Measurements from ENCODE around the gene CARD11.
A peak's percentile ranks its signal among the peaks of the same experiment; 100 is the strongest.
"Not testable (repeated sequence)": the region's sequence is repeated elsewhere in the genome, so short reads cannot be mapped to it uniquely, and the experiment has no call there.

The CARD11 gene

GRCh38 chr7:2959103-2959680, 84.5 kb downstream of the CARD11 start:
- DNase-seq, result no peak

GRCh38 chr7:2958416-2959102, 85.1 kb downstream of the CARD11 start:
- DNase-seq, result no peak

- DNase-seq, result not testable (repeated sequence)
These were observed 86.3 kb downstream of the CARD11 start for GRCh38 chr7:2957369-2957727.

GRCh38 chr7:2956526-2957368, 86.9 kb downstream of the CARD11 start:
- DNase-seq, result peak; percentile 53

- no peak for DNase-seq
These were observed 87.6 kb downstream of the CARD11 start for GRCh38 chr7:2956076-2956475.

GRCh38 chr7:2955269-2955668, 88.4 kb downstream of the CARD11 start:
- no peak for DNase-seq

GRCh38 chr7:2954433-2954853, 89.2 kb downstream of the CARD11 start:
- no peak for DNase-seq

- DNase-seq, result no peak
These were observed 89.9 kb downstream of the CARD11 start for GRCh38 chr7:2953588-2954407.

GRCh38 chr7:2953099-2953498, 90.6 kb downstream of the CARD11 start:
- no peak for DNase-seq

GRCh38 chr7:2952316-2952715, 91.4 kb downstream of the CARD11 start:
- no peak for DNase-seq

GRCh38 chr7:2950578-2950977, 93.1 kb downstream of the CARD11 start:
- DNase-seq, result no peak

GRCh38 chr7:2948749-2949148, 94.9 kb downstream of the CARD11 start:
- DNase-seq, result no peak

GRCh38 chr7:2947058-2947780, 96.4 kb downstream of the CARD11 start:
- DNase-seq, result no peak

GRCh38 chr7:2945171-2945570, 98.5 kb downstream of the CARD11 start:
- no peak for DNase-seq

- DNase-seq, result no peak
These were observed 98.9 kb downstream of the CARD11 start for GRCh38 chr7:2944739-2945138.

GRCh38 chr7:2943851-2944601, 99.6 kb downstream of the CARD11 start:
- no peak for DNase-seq

- DNase-seq, result no peak
These were observed 102.3 kb downstream of the CARD11 start for GRCh38 chr7:2941216-2941859.

GRCh38 chr7:2940466-2940865, 103.2 kb downstream of the CARD11 start:
- no peak for DNase-seq

- no peak for DNase-seq
These were observed 104.3 kb downstream of the CARD11 start for GRCh38 chr7:2939193-2939885.

GRCh38 chr7:2938514-2939192, 105.0 kb downstream of the CARD11 start:
- DNase-seq, result no peak
